ENCODE measurements around the gene ZSCAN5B.

DNA sequence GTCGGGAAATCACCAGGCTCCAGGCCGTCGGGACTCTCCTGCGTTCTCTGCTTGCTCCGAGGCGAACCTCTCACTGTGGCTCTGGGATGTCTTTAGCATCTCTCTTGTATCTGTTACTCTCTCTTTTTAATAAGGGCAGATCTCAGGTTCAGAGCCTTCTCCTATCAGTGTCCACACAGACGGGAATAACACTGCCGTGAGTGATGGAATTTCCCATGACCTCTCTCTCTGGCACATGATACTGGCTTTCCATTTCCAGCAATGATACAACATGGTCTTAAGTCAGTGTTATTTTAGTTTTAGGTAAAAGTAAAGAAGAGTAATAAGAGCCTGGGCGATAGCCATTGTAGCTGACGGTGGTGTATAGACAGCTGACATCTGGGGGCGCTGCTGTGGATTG lies 47.2 kb downstream of the ZSCAN5B start:
- TF ChIP-seq, protein P1, sequence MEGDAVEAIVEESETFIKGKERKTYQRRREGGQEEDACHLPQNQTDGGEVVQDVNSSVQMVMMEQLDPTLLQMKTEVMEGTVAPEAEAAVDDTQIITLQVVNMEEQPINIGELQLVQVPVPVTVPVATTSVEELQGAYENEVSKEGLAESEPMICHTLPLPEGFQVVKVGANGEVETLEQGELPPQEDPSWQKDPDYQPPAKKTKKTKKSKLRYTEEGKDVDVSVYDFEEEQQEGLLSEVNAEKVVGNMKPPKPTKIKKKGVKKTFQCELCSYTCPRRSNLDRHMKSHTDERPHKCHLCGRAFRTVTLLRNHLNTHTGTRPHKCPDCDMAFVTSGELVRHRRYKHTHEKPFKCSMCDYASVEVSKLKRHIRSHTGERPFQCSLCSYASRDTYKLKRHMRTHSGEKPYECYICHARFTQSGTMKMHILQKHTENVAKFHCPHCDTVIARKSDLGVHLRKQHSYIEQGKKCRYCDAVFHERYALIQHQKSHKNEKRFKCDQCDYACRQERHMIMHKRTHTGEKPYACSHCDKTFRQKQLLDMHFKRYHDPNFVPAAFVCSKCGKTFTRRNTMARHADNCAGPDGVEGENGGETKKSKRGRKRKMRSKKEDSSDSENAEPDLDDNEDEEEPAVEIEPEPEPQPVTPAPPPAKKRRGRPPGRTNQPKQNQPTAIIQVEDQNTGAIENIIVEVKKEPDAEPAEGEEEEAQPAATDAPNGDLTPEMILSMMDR (IDR thresholded peaks at IDR 0.05; ENCODE audit: borderline replicate concordance, extremely low read depth, low read length, poor library complexity, severe bottlenecking), result no peak
- no peak for TF ChIP-seq EZH2 (IDR thresholded peaks at IDR 0.05; ENCODE audit: borderline replicate concordance, low read depth, low read length, severe bottlenecking)
